Prostate gland (tissue), 2 donors: Measurements from ENCODE around the gene H6PD.

ENCODE experiments used
- POLR2A ChIP-seq: fragments of 450-650 bp; IDR thresholded peaks from one replicate; pipeline ENCODE4 v1.6.1; 2016; ENCODE audit warnings: antibody characterized with exemption, mild to moderate bottlenecking
- TF ChIP-seq, protein P1 (sequence below), 4 experiments: fragments of 200-600 bp in 2 of 4; fragments of 450-650 bp in 2 of 4; sonication (generic) in 2 of 4; IDR thresholded peaks; 1 replicate in 3 of 4; 2 replicates in 1 of 4; pipeline ENCODE4 v1.5.1; 2016 to 2019; ENCODE audit warnings: antibody characterized with exemption in 4 of 4, mild to moderate bottlenecking in 2 of 4, moderate library complexity in 2 of 4

DNA sequence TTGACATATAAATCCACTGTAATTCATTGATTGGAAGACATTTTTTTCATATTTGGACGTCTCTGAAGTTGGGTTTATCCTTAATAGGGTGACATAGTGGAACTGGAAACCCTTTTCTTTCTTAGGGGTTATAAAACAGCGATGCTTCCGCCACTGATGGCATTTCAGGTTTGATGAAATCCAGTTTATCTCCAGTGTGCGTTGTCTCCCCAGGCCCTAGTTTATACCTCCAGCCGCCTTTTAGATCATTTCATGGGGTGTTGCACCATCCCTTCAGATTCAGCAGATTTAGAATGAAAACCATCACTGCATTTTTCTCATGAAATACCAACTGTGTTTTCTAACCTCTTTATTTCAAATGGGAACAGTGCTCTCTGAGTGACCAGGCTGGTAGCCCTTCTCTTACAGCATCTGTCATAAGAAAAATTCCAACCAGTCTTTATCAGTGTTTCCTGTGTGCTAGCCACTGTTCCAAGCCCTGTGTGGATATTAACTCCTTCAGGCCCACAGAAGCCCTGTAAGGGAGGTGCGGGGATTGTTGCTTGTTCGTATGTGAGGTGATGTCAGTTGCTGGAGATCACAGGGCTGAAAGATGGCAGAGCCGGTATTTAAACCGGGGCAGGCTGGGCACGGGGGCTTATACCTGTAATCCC lies 19.0 kb downstream of the H6PD start:
- TF ChIP-seq POLR2A: no peak
- TF ChIP-seq, protein P1, sequence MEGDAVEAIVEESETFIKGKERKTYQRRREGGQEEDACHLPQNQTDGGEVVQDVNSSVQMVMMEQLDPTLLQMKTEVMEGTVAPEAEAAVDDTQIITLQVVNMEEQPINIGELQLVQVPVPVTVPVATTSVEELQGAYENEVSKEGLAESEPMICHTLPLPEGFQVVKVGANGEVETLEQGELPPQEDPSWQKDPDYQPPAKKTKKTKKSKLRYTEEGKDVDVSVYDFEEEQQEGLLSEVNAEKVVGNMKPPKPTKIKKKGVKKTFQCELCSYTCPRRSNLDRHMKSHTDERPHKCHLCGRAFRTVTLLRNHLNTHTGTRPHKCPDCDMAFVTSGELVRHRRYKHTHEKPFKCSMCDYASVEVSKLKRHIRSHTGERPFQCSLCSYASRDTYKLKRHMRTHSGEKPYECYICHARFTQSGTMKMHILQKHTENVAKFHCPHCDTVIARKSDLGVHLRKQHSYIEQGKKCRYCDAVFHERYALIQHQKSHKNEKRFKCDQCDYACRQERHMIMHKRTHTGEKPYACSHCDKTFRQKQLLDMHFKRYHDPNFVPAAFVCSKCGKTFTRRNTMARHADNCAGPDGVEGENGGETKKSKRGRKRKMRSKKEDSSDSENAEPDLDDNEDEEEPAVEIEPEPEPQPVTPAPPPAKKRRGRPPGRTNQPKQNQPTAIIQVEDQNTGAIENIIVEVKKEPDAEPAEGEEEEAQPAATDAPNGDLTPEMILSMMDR (IDR thresholded peaks at IDR 0.05): no peak
